Dedifferentiated amniotic fluid mesenchymal stem cell (primary cell): ENCODE data around the gene COL18A1.

Experiments used
- DNase-seq: peaks from one replicate; pipeline ENCODE4 v3.0.0-alpha.2; 2016; ENCODE audit errors: extremely low spot score

COL18A1 gene

DNA sequence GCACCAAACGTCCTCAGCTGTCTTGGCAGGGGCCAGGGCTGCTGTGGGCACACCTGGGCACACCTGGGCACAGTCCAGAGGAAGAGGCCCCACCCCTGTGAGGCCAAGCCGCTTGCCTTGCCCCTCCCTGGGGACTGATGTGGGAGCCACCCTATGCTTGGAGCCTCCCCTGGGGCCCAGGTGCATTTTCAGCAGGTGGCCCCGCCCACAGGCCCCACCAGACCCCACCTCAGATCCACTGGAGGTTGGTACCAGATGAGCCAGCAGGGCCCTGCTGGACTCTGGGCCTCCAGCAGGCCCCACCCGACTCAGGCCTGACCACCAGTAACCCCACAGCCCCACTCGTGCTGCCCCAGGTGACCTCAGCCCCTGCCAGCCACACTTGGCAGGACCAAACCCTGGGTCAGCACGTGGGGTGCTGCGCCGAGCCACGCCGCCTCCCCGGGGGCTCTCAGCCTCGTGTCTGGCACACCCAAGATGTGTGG, 128.4 kb downstream of the COL18A1 start:
- DNase-seq = no peak

DNA sequence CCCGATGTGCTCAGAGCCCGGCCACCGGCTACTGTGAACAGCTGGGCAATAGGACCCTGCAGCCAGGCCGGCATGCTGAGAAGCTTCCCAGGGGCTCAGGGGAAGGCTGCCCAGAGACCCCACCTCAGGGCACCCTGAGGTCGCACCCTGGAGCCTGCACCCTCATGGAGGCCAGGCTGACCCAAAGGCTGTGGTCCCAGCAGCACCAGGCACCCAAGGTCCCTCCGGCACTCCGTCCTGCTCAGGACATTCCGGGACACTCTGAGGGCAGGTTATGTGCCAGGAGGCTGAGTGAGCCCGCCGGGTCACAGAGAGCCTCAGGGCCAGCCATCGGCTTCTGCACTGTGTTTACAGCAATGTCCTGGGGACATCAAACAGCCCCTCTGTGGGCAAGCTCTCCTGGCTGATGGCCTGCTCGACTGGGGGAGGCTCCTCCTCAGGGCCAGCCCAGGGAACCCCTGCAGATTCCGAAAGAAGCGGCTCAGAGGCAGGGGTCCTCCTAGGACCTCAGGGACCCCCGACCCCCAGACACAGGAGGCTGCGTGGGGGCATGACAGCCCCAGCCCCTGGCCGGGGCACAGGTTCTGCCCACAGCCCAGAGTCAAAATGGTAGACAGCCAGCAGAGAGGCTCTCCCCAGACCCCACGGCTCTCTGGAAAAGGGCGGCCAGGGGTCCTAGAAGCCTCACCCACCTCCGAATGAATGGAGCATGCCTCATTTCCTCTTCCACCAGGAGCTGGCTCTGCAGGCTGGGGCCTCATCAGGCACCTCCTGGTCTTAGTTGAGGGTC, 129.1 kb downstream of the COL18A1 start:
- no peak for DNase-seq

DNA sequence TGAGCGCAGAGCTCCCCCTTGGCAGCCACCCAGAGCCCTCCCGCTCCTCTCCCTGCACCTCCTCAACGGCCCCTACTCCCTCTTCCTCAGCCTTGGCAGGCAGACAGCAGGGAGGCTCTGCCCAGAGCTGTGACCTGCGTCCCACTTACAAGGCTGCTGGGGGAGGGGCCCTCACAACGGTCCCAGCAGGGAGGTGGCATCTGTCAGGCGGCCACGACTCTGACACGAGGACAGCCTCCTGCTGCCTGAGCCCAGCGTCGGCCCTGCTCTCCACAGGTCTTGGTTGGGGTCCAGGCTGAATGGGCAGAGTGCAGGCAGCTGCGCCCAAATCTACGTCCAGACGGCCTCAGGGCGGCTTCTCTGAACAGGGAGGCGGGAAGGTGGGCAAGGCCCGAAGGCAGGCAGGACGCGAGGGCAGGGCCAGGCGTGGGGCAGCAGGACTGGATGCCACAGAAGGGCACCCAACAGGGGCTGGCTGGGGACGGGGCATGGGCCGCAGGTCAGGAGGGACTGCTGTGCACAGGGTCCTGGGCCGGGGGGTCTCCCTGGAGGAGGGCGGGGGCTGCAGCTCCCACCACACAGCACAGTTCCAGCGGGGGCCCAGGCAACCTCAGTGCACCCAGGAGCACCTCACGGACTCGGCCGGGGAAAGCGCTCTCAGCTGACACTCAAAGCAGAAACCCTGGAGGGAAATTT, 129.8 kb downstream of the COL18A1 start:
- DNase-seq = no peak

DNA sequence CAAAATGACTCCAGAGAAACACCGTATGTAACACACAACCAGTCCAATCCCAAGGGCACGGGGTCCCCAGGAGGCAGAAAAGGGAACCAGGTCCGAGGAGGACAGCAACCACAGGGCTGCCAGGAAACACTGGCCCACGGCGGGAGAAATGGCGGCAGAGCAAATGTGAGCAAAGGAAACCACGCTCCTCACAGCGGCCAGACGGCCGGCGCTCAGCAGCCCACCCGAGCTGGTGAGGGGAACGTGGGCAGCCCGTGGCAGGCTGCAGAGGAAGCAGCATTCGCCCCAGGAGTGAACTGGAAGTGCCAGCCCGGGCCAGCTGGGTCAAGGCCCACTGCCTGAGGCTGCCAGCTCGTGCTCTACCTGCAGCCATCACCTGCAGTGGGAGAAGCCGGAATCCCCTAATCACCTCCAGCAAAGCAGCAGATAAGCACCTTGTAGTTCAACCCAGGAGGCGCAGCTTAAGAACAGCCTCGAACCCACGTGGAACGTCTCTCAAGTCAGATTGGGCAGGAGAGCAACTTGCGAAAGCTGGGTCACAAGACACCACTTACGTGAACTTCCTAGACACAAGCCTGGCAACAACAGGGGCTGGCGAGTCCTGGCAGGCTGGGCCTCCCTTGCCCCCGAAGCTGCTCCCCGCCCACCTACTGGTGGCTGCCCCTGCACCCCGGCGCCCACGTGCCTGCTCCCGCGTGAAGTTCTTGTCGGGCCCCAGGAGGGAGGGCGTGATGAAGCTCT, 130.5 kb downstream of the COL18A1 start:
- DNase-seq = no peak

DNA sequence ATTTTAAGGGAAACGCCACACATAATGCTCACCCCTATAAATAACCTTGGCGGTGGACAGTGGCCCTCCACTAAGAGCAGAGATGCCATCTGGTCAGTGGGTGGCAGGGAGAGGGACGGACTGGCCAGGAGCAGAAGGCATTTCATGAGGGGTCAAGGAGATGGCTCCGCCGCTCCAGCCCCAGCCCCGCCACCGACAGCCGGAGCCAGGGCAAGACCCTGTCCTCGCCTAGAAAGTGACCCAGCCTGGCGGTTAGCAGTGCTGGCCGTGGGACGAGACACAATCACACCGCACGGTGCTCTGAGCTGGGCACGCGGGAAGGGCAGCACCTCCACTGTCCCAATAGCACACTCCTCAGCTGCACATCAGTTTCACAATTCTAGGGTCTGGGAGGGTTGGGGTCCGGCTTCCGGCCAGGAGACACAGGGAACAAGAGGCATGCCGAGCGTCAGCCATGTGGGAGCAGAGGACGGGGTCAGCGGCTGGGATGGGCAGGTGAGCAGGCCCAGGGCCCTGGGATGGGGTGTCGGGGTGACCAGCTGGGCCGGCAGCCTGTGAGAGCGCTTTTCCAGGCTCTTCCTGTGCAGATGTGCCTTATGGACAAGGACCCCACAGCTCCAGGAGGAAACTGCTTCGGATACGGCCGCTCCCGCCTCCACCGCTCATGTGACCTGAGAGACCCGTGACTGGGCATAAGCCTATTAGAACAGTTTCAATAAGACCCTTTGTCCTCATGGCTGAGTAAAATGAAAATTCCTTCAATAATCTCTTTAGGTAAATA, 131.5 kb downstream of the COL18A1 start:
- DNase-seq = no peak

DNA sequence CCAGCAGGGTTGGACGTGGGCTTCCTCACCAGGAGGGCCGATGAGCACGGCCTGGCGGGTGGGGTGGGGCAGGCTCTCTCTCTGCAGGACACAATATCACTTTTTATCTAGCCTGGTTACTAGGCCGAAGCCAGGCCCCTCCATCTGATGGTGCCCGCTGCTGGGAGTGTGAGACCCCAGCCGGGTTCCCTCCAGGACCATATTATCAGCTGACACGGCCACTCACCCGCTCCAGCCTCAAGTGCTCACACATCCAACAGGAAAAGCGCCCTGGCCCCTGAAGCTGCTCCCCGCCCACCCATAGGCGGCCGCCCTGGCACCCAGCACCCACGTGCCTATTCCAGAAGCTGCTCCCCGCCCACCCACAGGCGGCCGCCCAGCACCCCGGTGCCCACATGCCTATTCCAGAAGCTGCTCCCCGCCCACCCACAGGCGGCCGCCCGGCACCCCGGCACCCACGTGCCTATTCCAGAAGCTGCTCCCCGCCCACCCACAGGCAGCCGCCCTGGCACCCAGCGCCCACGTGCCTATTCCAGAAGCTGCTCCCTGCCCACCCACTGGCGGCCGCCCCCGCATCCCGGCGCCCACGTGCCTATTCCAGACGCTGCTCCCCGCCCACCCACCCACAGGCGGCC, 132.3 kb downstream of the COL18A1 start:
- no peak for DNase-seq

DNA sequence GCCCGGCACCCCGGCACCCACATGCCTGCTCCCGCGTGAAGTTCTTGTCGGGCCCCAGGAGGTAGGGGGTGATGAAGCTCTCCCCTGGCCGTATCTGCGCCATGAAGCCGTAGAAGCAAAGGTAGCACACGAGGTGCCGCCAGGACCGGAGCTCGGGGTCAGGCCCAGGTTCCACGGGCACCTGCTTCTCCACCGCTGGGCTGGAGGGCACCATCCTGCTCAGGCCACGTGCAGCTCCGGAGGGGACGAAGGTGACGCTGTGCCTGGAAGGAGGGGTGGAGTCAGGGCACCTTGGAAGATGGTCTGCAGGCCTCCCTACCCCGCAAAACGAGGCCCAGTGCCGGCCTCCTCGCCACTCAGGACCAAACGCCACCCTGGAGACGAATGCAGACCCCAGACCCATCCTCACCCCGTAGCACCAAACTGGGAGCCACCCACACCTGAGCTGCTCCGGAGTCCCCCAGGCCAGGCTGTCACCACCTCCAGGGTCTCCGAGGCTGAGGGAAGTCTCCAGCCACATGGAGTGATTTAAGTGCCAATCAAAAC, 132.9 kb downstream of the COL18A1 start:
- DNase-seq = no peak

DNA sequence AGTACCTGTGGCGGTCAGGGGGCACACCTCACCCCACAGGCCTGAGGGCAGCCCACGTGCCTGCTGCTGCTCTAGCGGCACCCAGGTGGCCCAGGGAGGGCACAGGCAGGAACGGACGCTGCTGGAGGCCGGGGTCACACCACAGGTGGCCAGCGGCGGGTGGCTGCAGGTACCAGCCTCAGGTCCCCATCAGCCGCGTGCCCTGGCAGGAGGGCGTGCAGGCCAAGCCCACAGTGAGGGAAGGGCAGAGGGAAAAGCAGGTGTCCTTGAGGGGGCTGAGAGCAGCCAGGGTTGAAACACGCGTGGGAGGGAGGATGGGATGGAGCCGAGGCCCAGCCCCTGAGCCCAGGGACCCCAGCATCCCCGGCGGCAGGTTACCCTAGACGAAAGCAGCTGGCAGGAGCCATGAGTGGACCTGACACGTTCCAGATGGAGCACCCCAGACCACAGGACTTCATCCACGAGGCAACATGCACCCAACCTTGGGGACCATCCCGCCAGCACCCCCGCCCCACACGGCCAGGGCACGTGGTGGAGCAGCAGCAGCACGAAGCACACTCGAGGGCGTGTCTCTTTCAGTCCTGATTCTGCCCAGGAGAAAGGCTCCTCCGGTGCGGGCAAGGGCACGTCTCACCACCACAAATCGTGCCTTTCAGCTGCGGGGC, 133.5 kb downstream of the COL18A1 start:
- no peak for DNase-seq

DNA sequence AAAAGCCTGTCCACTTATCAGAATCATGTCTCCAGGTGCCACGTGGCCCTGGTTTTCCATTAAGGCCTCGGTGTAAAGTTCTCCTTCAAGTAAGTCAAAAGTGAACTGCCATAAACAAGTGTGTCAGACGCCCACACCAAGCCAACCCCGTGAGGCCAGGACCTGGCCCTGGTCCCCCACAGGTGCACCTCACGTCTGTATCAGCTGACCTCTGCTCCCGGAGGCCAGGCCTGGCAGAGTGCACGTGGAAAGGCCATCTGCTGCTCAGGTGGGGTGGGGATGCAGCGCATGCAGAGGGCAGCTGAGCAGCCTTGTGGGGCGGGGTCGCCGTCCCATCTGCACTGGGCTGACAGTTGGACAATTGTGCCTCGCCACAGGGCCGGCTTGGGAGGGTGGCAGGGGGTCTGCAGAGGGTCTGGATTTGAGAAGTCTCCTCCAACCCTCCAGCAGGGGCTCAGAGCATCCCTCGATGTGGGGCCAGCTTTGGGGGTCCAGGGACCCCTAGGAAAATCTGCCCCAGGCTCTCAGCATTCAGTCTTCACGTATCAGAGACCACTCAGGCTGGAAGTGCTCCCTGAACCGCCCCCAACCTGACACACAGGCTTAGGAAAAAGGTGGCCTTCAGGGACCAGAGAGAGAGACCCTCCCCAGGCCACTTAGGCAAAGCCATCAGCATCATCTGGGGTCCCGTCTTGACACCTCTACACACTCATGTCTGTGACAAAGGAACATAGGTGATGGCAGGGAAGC, 134.3 kb downstream of the COL18A1 start:
- DNase-seq = no peak

DNA sequence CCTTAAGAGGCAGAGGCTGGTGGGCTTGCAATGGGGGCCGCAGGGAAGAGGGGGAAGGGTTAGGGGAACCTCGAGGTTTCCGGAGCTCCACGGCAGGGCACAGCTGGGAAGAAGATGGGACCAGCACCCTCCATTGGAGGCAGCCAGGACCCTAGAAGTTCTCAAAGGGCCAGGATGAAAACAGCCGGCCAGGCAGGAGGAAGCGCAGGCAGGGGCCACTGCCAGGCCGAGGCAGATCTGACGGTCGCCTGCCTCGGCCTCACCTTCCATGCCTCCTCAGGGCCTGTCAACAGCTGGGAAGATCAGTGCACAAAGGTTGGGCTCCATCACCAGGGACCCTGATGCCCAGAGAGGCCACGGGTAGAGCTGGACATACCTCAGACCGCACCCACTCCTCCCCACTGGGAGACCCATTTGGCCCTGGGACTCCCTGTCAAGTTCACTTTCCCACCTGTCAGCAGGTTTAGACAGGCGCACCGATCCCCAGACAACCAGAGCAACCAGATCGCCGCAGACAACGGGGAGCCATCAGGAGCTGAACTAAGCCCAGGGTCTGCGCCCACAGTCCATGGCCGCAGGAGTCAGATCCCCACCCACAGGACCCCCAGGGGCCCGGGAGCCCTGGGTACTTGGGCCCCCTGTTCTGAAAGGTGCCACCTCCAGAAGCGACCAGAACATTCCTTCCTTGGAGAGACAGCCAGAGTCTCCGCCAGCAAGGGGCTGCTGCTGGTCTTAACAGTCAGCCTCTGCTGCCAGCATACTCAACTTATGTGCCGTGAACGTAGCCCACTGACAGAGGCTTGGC, 135.0 kb downstream of the COL18A1 start:
- DNase-seq = no peak

DNA sequence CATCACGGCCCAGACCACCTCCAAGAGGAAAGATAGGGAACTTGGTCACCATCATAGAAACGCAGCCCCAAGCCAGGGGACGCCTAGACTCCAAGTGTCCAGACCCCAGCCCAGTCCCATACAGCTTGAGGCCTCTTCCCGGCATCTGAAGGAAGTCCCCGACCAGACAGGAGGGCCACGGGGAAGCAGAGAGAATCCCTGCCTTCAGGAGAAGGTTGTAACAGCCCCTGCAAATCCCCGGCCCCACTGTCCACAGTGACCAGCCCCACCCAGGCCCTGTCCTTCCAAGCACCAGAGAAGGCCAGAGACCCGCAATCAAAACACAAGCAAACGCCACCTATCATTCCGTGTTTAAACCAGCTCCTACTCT, 135.6 kb downstream of the COL18A1 start:
- DNase-seq = no peak

DNA sequence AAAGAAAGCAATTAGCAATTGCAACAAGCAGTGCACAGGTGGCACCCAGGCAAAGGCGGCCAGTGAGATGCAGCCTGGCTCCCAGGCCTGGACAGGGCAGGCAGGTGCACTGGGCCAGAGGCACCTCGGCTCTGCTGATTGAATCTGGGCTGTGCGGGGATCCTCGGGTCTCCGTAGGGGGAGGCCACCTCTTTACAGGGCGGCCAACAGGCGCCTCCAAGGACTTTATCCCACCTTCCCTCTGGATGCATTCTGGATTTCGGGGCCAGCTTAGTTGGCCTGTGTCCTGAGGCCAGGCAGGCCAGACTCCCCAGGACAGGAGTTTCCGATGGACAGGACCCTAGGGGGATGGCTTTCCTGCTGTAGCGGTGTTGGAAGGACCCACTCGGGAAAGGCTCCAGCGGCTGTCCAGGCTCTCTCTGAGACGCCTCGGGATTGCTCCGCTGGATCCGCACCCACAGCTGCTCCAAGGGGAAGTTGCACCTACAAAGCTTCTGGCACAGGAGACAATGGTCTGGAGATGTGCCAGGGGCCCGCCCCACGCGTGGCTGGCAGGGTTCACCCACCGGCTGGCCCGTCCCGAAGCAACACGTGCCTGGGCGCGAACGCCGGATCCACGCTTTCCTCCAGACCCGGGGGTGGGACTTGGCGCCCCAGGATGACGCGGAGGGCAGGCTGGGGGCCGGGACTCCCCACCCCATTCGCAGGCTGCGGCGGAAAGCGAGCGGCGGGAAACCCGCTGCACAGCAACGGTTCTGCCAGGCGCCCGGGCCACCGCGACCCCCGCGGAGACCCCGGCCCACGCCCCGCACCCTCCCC, 136.5 kb downstream of the COL18A1 start:
- no peak for DNase-seq

DNA sequence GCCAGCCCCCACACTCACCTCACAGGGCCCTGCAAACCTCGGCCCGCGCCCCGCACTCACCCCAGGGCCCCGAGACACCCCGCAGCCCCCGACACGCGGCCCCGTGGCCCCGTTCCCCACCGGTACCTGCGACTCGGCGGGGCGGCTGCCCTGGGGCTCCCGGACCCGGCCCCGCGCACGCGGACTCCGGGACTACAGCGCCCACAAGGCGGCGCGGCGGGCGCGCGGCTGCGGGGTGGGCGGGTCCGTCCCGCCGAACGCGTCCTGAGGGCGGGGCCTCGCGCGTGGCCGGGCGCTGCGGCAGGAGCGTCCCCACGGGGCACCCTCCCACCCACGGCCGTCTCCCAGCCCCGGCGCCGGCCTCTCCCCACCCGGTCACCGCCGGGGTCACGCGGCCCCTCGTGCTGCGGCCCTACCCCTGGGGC, 137.3 kb downstream of the COL18A1 start, which contains the start of gene SLC19A1:
SLC19A1 (minus strand) TSS at position 199 of the 425 bp plus-strand sequence. CDS start 4,481 bp downstream, outside the sequence.
- peak; percentile 44 for DNase-seq

DNA sequence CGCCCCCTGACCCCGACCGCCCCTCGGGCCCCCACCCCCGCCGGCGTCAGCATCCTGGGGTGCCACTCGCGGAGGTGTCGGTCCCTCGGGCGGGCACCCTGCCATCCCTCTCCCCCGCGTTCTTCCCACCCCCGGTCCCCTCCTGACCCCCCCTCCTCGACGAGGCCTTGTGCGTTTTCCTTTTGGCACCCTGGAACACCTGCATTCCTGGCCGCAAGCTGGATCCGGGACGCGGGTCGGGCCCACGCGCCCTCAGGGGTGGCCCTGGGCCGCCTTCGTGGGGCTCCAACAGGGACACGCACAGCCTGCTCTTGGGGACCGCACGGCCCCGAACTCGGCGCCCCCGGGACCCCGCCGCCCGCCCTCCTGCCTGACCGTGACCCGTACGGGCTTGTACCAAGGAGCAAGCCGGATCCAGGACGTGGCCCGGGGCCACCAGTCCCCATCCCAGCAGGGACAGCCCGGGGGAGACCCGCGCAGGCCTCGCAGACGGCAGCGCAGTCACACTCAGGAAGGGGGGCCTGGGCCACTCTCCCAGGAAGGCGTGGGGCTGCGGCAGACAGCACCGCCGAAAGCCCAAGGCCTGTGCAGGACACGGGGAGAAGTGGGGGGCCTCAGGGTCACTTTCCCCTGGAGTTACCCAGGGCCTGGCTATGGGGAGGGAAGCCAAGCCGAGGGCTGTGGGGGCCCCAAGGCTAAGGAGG, 137.9 kb downstream of the COL18A1 start:
- DNase-seq = no peak

DNA sequence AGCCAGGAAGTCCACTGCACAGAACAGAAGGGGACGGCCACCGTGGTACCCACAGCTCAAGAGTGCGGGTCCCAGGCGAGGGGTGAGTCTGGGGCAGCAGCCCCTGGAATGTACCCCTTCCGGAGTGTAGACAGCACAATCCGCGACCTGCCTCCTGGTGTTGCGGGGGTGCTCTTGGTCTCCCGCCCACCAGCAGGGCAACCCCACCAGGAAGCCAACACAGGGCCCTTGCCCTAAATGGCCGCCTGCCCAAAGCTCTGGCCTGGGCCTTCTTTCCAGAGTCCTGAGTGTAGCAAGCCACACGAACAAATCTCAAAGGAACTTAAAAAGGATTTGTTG, 138.4 kb downstream of the COL18A1 start:
- DNase-seq = no peak

DNA sequence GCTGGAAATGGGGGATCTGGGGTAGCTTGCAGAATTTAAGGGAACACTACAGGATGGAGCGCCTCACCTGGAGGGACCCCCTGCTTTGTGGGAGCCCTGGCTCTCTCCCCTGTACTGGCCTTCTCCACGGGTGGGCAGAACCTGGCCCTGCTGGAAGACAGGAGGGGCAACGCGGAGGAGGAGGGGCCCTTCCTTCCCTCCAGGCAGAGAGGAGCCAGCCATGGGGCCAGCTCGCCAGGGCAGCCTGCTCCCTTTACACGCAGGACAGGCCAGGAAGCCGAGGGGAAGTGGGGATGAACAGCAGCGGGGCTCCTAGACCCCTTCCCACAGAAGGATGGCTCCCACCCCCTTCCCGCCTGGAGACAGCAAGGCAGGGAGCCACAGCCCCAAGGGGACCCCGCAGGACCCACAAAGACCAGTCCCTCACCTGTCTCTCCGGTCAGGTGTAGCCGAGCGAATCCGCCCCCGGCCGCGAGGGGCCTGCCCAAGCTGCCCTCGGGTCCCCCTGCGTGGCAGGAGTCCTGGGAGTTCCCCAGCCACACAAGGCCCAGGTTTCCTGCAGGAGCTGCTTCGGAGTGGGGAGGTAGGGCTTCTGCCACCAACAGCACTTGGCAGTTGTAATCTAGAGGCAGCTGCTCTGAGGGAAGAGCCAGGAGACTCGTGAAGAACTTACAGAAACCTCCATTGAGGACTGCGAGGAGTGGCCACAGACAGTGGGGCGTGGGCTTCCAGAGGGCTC, 138.9 kb downstream of the COL18A1 start:
- DNase-seq = no peak
